ENCODE measurements around the gene THEMIS2. TPM values are rescaled to one million over a fixed set of nuclear protein-coding genes. Genes with fewer than 3 reads are reported as not detected.
"Not testable (repeated sequence)": the region's sequence is repeated elsewhere in the genome, so short reads cannot be mapped to it uniquely, and the experiment has no call there.

The THEMIS2 gene
- total RNA-seq, result 10 to 100 TPM in 3 of 5 donors, 1 to 10 TPM in 2; 5.3 to 44.0 (median 17.6) TPM
- 10 to 100 TPM in 2 of 3 donors, 1 to 10 TPM in 1; 9.8 to 18.2 (median 15.6) TPM for polyA plus RNA-seq
- long read RNA-seq, donor 1, partial matches to known transcripts, result 0 of 1 reads
- long read RNA-seq, donor 1, other reads (novel, unspliced or antisense), result 0 of 1 reads
- long read RNA-seq, donor 2, partial matches to known transcripts, result 0 of 1 reads
- long read RNA-seq, donor 2, other reads (novel, unspliced or antisense), result 0 of 1 reads
- long read RNA-seq, donor 3, result 0 reads
- long read RNA-seq, donor 4, result 0 reads
- long read RNA-seq, donor 5, result 0 reads
- long read RNA-seq, donor 6, result 0 reads
- long read RNA-seq, donor 7, partial matches to known transcripts, result 0 of 1 reads
- long read RNA-seq, donor 7, other reads (novel, unspliced or antisense), result 0 of 1 reads
- long read RNA-seq, donor 8, partial matches to known transcripts, result 0 of 2 reads
- long read RNA-seq, donor 8, other reads (novel, unspliced or antisense), result 0 of 2 reads
- long read RNA-seq, donor 9, partial matches to known transcripts, result 0 of 1 reads
- long read RNA-seq, donor 9, other reads (novel, unspliced or antisense), result 0 of 1 reads
- long read RNA-seq, donor 10, partial matches to known transcripts, result 0 of 2 reads
- long read RNA-seq, donor 10, other reads (novel, unspliced or antisense), result 0 of 2 reads

DNA sequence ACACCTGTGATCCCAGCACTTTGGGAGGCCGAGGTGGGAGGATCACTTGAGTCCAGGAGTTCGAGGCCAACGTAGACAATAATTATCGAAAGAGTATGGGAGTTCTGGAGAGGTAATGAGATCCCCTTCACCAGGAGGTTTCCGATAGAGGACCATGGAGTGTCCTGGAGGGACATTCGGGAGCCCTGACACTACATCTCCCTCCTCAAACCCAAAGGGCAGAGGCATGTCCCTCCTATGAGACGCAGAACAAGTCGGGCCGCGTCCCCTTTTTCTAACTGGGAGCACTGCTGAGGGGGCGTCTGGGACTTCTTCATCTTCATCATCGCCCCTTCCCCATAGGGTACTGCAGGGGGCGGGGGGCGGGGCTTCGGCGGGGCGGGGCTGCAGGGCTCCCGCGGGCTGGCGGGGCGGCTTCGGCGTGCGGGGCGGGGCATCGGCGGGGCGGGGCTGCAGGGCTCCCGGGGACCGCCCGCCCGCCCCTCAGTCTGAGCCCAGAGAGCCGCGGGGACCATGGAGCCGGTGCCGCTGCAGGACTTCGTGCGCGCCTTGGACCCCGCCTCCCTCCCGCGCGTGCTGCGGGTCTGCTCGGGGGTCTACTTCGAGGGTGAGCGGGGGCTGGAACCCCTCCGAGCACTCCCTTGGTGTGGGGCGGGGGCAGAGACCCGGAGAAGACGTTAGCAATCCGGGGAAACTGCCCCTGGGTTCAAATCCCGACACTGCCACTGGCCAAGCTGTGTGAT, at the start of gene THEMIS2:
TSS of gene THEMIS2 (plus strand) at position 486 of the 743 bp plus-strand sequence. CDS start at position 514, 28 bp downstream.
- Histone ChIP-seq H3K4me3 (peak within 1 kb of the TSS; percentile 64 to 75 (median 68)), H3K9me3 (no peaks in the 10 kb centered on the region)
- peak; percentile 67 to 82 for DNase-seq

DNA sequence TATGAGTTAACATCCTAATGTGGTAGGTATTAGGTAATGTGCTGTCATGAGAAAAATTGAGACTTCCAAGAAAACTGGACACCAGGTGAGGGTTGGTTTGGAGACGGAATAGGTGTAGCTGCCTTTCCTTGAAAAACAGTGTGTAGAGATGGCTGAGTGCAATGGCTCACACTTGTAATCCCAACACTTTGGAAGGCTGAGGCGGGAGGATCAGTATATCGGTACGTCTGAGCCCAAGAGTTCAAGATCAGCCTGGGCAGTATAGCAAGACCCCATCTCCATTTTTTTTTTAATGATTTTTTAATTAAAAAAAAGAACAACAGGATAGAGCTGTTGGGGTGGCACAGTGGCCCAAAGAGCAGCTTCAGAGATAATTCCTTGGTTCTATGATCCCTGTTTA, 48.6 kb upstream of the THEMIS2 start:
- 94 to 98% (median 97%) methylated on average over 4 of the region's 4 CpGs for WGBS, 5 donors
- Histone ChIP-seq H3K36me3 (peaks cover 31 to 70% (median 63%) of the 10 kb centered on the region in 4 donors), H3K9me3 (no peaks in the 10 kb centered on the region), H3K27ac (no peak overlapping the region), H3K4me1 (no peaks in the 10 kb centered on the region), H3K27me3 (no peaks in the 10 kb centered on the region), H3K4me3 (no peak overlapping the region)
- no peak for TF ChIP-seq EP300 (IDR thresholded peaks at IDR 0.05)
- no peak for TF ChIP-seq POLR2AphosphoS5 (IDR thresholded peaks at IDR 0.05)
- TF ChIP-seq, protein P1, sequence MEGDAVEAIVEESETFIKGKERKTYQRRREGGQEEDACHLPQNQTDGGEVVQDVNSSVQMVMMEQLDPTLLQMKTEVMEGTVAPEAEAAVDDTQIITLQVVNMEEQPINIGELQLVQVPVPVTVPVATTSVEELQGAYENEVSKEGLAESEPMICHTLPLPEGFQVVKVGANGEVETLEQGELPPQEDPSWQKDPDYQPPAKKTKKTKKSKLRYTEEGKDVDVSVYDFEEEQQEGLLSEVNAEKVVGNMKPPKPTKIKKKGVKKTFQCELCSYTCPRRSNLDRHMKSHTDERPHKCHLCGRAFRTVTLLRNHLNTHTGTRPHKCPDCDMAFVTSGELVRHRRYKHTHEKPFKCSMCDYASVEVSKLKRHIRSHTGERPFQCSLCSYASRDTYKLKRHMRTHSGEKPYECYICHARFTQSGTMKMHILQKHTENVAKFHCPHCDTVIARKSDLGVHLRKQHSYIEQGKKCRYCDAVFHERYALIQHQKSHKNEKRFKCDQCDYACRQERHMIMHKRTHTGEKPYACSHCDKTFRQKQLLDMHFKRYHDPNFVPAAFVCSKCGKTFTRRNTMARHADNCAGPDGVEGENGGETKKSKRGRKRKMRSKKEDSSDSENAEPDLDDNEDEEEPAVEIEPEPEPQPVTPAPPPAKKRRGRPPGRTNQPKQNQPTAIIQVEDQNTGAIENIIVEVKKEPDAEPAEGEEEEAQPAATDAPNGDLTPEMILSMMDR (IDR thresholded peaks at IDR 0.05), result no peak
- TF ChIP-seq POLR2A (IDR thresholded peaks at IDR 0.05), result no peak
- intact Hi-C loops (cut with DNase I; ENCODE audit: low total_unique reads), result no loop called here
- no peak for DNase-seq

More for the DNA sequence above, at the start of gene THEMIS2:
- TF ChIP-seq, protein P1 (IDR thresholded peaks at IDR 0.05), result no peak
- TF ChIP-seq POLR2A (IDR thresholded peaks at IDR 0.05) (no peak), POLR2AphosphoS5 (IDR thresholded peaks at IDR 0.05) (peak in 2 of 3 donors; percentile 48 to 74), EP300 (IDR thresholded peaks at IDR 0.05) (no peak)
- Histone ChIP-seq H3K4me1 (peaks cover 0 to 56% (median 14%) of the 10 kb centered on the region in 4 donors), H3K27me3 (peaks cover 0 to 8% (median 0%) of the 10 kb centered on the region in 3 donors), H3K27ac (peak within 1 kb of the TSS in 4 of 5 donors; percentile 76 to 89 (median 78)), H3K36me3 (no peaks in the 10 kb centered on the region)
- WGBS, 5 donors, result 9 to 34% (median 11%) methylated on average over 12 to 53 of the region's 53 CpGs
- intact Hi-C loops (cut with DNase I; ENCODE audit: low total_unique reads), result no loop called here

DNA sequence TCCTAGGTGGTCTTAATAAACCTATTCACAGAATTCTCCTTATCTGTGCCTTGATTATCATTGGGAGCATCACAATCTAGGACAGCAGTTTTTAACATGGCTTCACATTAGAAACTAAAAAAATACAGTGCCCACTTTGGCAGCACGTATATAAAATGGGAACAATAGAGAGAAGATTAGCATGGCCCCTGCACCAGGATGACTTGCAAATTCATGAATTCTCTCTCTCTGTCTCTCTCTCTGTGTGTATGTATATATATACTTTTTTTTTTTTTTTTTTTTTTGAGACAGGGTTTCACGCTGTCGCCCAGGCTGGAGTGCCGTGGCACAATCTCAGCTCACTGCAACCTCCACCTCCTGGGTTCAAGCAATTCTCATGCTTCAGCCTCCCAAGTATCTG, 47.9 kb upstream of the THEMIS2 start:
- 96 to 98% (median 97%) methylated on average over 4 of the region's 4 CpGs for WGBS, 5 donors
- no peaks in the 10 kb centered on the region for H3K4me1 ChIP-seq
- no peak overlapping the region for H3K4me3 ChIP-seq
- H3K27me3 ChIP-seq, result no peaks in the 10 kb centered on the region
- intact Hi-C loops (cut with DNase I; ENCODE audit: low total_unique reads), result no loop called here
- TF ChIP-seq, protein P1 (IDR thresholded peaks at IDR 0.05), result no peak
- TF ChIP-seq POLR2A (IDR thresholded peaks at IDR 0.05) (no peak), EP300 (IDR thresholded peaks at IDR 0.05) (no peak), POLR2AphosphoS5 (IDR thresholded peaks at IDR 0.05) (no peak)
- no peak for DNase-seq
- peaks cover 25 to 64% (median 57%) of the 10 kb centered on the region in 4 donors for H3K36me3 ChIP-seq
- H3K27ac ChIP-seq, result no peak overlapping the region
- no peaks in the 10 kb centered on the region for H3K9me3 ChIP-seq

DNA sequence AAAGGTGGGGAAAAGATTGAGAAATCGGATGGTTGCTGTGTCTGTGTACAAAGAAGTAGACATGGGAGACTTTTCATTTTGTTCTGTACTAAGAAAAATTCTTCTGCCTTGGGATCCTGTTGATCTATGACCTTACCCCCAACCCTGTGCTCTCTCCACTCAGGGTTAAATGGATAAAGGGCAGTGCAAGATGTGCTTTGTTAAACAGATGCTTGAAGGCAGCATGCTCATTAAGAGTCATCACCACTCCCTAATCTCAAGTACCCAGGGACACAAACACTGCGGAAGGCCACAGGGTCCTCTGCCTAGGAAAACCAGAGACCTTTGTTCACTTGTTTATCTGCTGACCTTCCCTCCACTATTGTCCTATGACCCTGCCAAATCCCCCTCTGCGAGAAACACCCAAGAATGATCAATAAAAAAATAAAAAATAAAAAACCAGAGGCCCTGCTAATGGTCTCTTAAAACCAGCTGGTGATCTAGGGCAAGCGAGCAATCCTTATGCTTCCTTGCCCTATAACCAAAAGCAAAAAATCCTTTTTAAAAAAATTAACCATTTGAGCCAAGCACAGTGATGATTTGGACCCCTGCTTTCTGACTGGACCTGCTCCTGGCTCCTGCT, 42.9 kb upstream of the THEMIS2 start:
- intact Hi-C loops (cut with DNase I; ENCODE audit: low total_unique reads); DNase-seq; H3K4me3 ChIP-seq; H3K9me3 ChIP-seq; H3K27me3 ChIP-seq: not testable (repeated sequence)
- Histone ChIP-seq H3K4me1 (peaks cover 12 to 39% (median 20%) of the 10 kb centered on the region in 4 donors), H3K27ac (peak overlapping the region in 4 of 5 donors; percentile 83 to 95 (median 93)), H3K36me3 (peaks cover 0 to 33% (median 25%) of the 10 kb centered on the region in 4 donors)
- WGBS, 5 donors, result 75 to 89% (median 84%) methylated on average over 3 to 4 of the region's 4 CpGs

All from stomach (tissue), 19 donors.